IMR-90 (cell line): ENCODE data around the gene ATP5PO. TPM values are rescaled to one million over a fixed set of nuclear protein-coding genes. Genes with fewer than 3 reads are reported as not detected.

Source experiments
- ATAC-seq: fragments of 200-7000 bp; cut with Tn5 transposase; 2 replicates; pipeline ENCODE4 v1.9.1; 2020; ENCODE audit warnings: low read depth, mild to moderate bottlenecking, moderate library complexity
- BruUV-seq: library from RNA; stranded (reverse); fragments of 400-500 nt; replicated peaks from 2 replicates; lab custom pipeline; 2021; lab: Mats Ljungman, UMichigan
- CTCF ChIA-PET: fragments of 300-600 bp; formaldehyde crosslinking; extraction: SDS; loops from one replicate; lab custom pipeline; 2021; ENCODE audit warnings: antibody characterized with exemption; lab: Yijun Ruan, JAX
- POLR2A ChIA-PET: fragments of 300-600 bp; sonication (Branson Sonifier 250); formaldehyde crosslinking; loops from one replicate; lab custom pipeline; 2022; ENCODE audit warnings: antibody characterized with exemption; ENCODE audit not compliant: unreplicated experiment; lab: Charles Lee
- DNase-seq: peaks from one replicate; pipeline ENCODE4 v3.0.0; 2013
- H2AFZ ChIP-seq: replicated peaks from 2 replicates; pipeline ENCODE3; 2013; ENCODE audit warnings: low read length, mild to moderate bottlenecking; ENCODE audit not compliant: poor library complexity
- H2AK5ac ChIP-seq: 2 replicates; pipeline ENCODE4 v1.6.1; 2013; ENCODE audit warnings: low read depth, low read length, inconsistent platforms
- H2AK9ac ChIP-seq: replicated peaks from 2 replicates; pipeline ENCODE3; 2013; ENCODE audit warnings: mild to moderate bottlenecking, low read depth, low read length, moderate library complexity; ENCODE audit not compliant: poor library complexity
- H2BK120ac ChIP-seq: 2 replicates; pipeline ENCODE4 v1.6.1; 2013; ENCODE audit warnings: low read depth, low read length, inconsistent platforms
- H2BK15ac ChIP-seq: 3 replicates; pipeline ENCODE4 v1.6.1; 2013; ENCODE audit warnings: low read depth, low read length, inconsistent platforms
- H2BK20ac ChIP-seq: 2 replicates; pipeline ENCODE4 v1.6.1; 2013; ENCODE audit warnings: low read depth, mild to moderate bottlenecking, inconsistent platforms, low read length, moderate library complexity
- H2BK5ac ChIP-seq: 2 replicates; pipeline ENCODE4 v1.6.1; 2013; ENCODE audit warnings: mild to moderate bottlenecking, low read depth, low read length, inconsistent platforms; ENCODE audit not compliant: poor library complexity, severe bottlenecking
- H3K14ac ChIP-seq: replicated peaks from 2 replicates; pipeline ENCODE4 v1.6.1; 2013; ENCODE audit warnings: low read depth, low read length, inconsistent platforms
- H3K18ac ChIP-seq: 2 replicates; pipeline ENCODE4 v1.6.1; 2013; ENCODE audit warnings: low read depth, low read length, control low read depth
- H3K23ac ChIP-seq: 2 replicates; pipeline ENCODE4 v1.6.1; 2013; ENCODE audit warnings: low read depth, low read length, inconsistent platforms
- H3K27ac ChIP-seq: 2 replicates; pipeline ENCODE4 v1.5.1; 2013; ENCODE audit warnings: mild to moderate bottlenecking, control low read depth, low read length; ENCODE audit not compliant: insufficient read depth
- H3K27me3 ChIP-seq: 2 replicates; pipeline ENCODE4 v1.6.1; 2013; ENCODE audit warnings: low read length; ENCODE audit not compliant: control insufficient read depth, insufficient read depth
- H3K36me3 ChIP-seq: 2 replicates; pipeline ENCODE4 v1.6.1; 2013; ENCODE audit warnings: low read length, mixed read lengths; ENCODE audit not compliant: control insufficient read depth, insufficient read depth
- H3K4ac ChIP-seq: 2 replicates; pipeline ENCODE4 v1.6.1; 2013; ENCODE audit warnings: low read depth, low read length, inconsistent platforms
- H3K4me1 ChIP-seq: 2 replicates; pipeline ENCODE4 v1.6.1; 2013; ENCODE audit warnings: low read length, mixed read lengths; ENCODE audit not compliant: control insufficient read depth, insufficient read depth
- H3K4me2 ChIP-seq: 2 replicates; pipeline ENCODE4 v1.6.1; 2013; ENCODE audit warnings: low read depth, mild to moderate bottlenecking, control low read depth, low read length, moderate library complexity
- H3K4me3 ChIP-seq: 2 replicates; pipeline ENCODE4 v1.5.1; 2013; ENCODE audit warnings: low read depth, mild to moderate bottlenecking, control low read depth, low read length, moderate library complexity; ENCODE audit not compliant: insufficient read depth
- H3K56ac ChIP-seq: 2 replicates; pipeline ENCODE4 v1.6.1; 2013; ENCODE audit warnings: low read length, inconsistent platforms; ENCODE audit not compliant: insufficient read depth; ENCODE audit errors: extremely low read depth
- H3K79me1 ChIP-seq, 2 experiments: 2 replicates each; pipeline ENCODE4 v1.6.1; 2013; ENCODE audit warnings: low read length in 2 of 2, inconsistent platforms in 1 of 2, low read depth in 1 of 2
- H3K9ac ChIP-seq: 2 replicates; pipeline ENCODE4 v1.6.1; 2013; ENCODE audit warnings: low read depth, low read length, control low read depth
- H3K9me1 ChIP-seq: 2 replicates; pipeline ENCODE4 v1.6.1; 2013; ENCODE audit warnings: low read length, inconsistent platforms; ENCODE audit not compliant: insufficient read depth
- H3K9me3 ChIP-seq: 2 replicates; pipeline ENCODE4 v1.6.1; 2013; ENCODE audit warnings: low read length; ENCODE audit not compliant: control insufficient read depth, insufficient read depth
- H4K20me1 ChIP-seq: 2 replicates; pipeline ENCODE4 v1.6.1; 2013; ENCODE audit warnings: low read length, inconsistent platforms; ENCODE audit not compliant: insufficient read depth
- H4K5ac ChIP-seq: 2 replicates; pipeline ENCODE4 v1.6.1; 2013; ENCODE audit warnings: mild to moderate bottlenecking, low read depth, low read length, control low read depth
- H4K8ac ChIP-seq, 2 experiments: 2 replicates each; pipeline ENCODE4 v1.6.1; 2013; ENCODE audit warnings: low read depth in 2 of 2, low read length in 2 of 2, control low read depth in 1 of 2, inconsistent platforms in 1 of 2
- H4K91ac ChIP-seq: 2 replicates; pipeline ENCODE4 v1.6.1; 2013; ENCODE audit warnings: low read depth, low read length, inconsistent platforms; ENCODE audit not compliant: insufficient read depth
- FOS ChIP-seq: fragments of 150-350 bp; IDR thresholded peaks from 2 replicates; pipeline ENCODE4 v1.6.1; 2016; ENCODE audit warnings: low read depth, low read length
- WGBS, 2 experiments: methylation state at CpG; one replicate each; pipeline versions ENCODE4 v1.1.5 to v1.1.7; 2013; ENCODE audit warnings: missing lambda C conversion rate in 2 of 2; ENCODE audit not compliant: insufficient read length in 1 of 2; ENCODE audit errors: extremely low coverage in 2 of 2; 5-methylcytosine and 5-hydroxymethylcytosine counted together
- dilution Hi-C: fragments of 300-500 bp; cut with HindIII; formaldehyde crosslinking; loops from one replicate; pipeline ENCODE4 v1.14.3; 2018; ENCODE audit warnings: low sequenced_read_pairs; ENCODE audit not compliant: unreplicated experiment
- in situ Hi-C: fragments of 300-500 bp; cut with MboI; formaldehyde crosslinking; loops from 3 replicates; pipeline ENCODE4 v1.14.3; 2019; ENCODE audit warnings: low sequenced_read_pairs, inconsistent platforms, mixed read lengths
- intact Hi-C: fragments of 100-400 bp; cut with micrococcal nuclease; formaldehyde crosslinking; loops from 2 replicates; pipeline ENCODE4 v1.10.0; 2022
- polyA plus RNA-seq, 3 experiments: library from polyadenylated mRNA; depleted of rRNA; stranded (reverse); fragments of >200 nt; gene quantifications; 2 replicates each; pipeline ENCODE4 v1.2.3, GENCODE V29; 2012; ENCODE audit warnings: low replicate concordance in 1 of 3
- total RNA-seq: library from RNA; depleted of rRNA; stranded (reverse); fragments of >200 nt; gene quantifications from 2 replicates; pipeline ENCODE4 v1.2.3, GENCODE V29; 2012

The ATP5PO gene
- total and polyA plus RNA-seq, 2 of the 4 experiments (the other 2 are of a cell fraction) = 237 to 250 TPM

DNA sequence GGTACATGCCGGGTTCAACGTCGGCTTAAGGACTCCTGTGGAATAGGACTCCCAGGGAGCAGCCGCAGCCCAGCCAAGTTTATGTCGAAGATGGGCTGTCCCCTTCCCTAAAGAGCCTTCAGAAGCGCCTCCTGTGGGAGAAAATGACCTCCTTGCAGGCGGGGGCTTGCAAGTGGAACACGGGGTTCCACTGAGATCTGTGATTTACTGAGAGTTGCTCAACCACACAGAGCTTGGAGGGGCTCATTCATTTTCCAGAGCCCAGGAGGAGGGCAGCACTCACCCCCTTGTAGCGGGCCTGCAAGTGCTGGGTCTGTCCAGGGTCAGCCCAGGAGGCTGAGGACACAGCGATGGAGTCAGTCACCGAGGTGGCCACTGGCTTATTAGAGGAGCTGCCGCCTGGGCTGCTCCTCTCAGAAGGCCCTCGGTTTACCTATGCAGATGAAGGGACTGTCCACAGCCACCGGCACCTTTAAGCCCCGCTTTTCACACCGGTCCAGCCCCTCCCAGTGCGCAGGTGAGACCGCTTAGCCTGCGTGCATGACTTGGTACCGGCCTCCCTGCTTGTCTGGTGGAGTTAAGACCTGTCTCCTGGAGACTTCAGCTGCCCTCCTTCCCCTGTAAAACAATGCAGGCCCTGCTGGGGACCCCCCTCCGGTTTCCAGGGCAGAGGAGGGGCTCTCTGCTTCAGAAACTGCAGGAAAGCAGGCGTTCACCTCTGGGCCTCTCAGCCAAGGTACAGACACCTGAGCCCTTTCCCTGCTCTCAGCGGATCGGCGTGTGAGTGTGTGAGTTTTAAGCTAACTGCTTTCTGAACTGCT is 57.5 kb downstream of the ATP5PO start:
- H3K36me3 ChIP-seq = no peaks in the 10 kb centered on the region
- no peak for TF ChIP-seq FOS
- in situ Hi-C loops = no loop called here
- no peaks in the 10 kb centered on the region for H3K4me1 ChIP-seq
- no peak overlapping the region for H3K18ac ChIP-seq
- H3K23ac ChIP-seq = no peak overlapping the region
- H2BK120ac ChIP-seq = no peak overlapping the region
- H3K27ac ChIP-seq = no peak overlapping the region
- H3K4me2 ChIP-seq = no peak overlapping the region
- no peak overlapping the region for H3K56ac ChIP-seq
- no peak overlapping the region for H3K4me3 ChIP-seq
- no CpG with 5 or more reads among the region's 25 CpGs for WGBS, 2 experiments
- DNase-seq (no peak), ATAC-seq (no peak)
- no peak overlapping the region for H4K91ac ChIP-seq
- dilution Hi-C loops = no loop called here
- intact Hi-C loops = no loop called here
- H2BK5ac ChIP-seq = no peak overlapping the region
- no TSS peak for BruUV-seq
- H4K8ac ChIP-seq = no peak overlapping the region
- H3K9me1 ChIP-seq = no peaks in the 10 kb centered on the region
- no peak overlapping the region for H2AFZ ChIP-seq
- ChIA-PET CTCF (no interaction called here), POLR2A (no interaction called here)
- H3K4ac ChIP-seq = no peak overlapping the region
- no peaks in the 10 kb centered on the region for H4K20me1 ChIP-seq
- H3K9me3 ChIP-seq = no peaks in the 10 kb centered on the region
- peaks cover 7% of the 10 kb centered on the region; the same call in 1 of the 2 replicates for H3K27me3 ChIP-seq
- H2BK20ac ChIP-seq = no peak overlapping the region
- H3K14ac ChIP-seq = no peak overlapping the region
- H2AK5ac ChIP-seq = no peak overlapping the region
- no peak overlapping the region for H2BK15ac ChIP-seq
- no peak overlapping the region for H2AK9ac ChIP-seq
- no peak overlapping the region for H4K5ac ChIP-seq
- H3K9ac ChIP-seq = no peak overlapping the region
- no peaks in the 10 kb centered on the region for H3K79me1 ChIP-seq
